ENCODE results near the gene DEFB129. TPM values are rescaled to one million over a fixed set of nuclear protein-coding genes. Genes with fewer than 3 reads are reported as not detected.

Gene DEFB129
- total RNA-seq, 2 experiments from 2014 or later = not detected

DNA sequence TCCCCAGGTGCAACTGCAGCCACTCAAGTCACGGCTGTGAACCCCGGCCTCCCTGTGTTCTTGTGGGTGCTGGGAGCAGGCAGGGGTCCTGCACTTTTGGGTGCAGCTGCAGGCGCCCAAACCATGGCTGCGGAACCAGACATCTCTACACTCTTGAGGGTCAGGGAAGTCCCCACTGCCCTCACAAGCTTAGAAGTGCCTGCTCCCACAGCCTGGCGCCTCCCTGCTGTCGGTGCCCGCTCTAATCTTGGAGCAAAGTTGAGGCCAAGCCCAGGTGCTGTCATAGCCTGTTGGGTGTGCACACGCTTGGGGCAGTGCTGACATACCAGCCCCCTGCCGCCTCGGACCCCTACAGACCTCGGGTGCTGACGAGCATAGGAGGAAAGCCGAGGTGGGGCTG lies 36.6 kb downstream of the DEFB129 start:
- no peak for DNase-seq
- Mint-ChIP-seq H3K27ac (no peak overlapping the region), H3K4me3 (no peak overlapping the region), H3K9me3 (no peaks in the 10 kb centered on the region), H3K4me1 (peaks cover 12% of the 10 kb centered on the region), H3K36me3 (no peaks in the 10 kb centered on the region), H3K27me3 (peaks cover 12% of the 10 kb centered on the region)
- ATAC-seq (ENCODE audit: low read depth) = no peak
- POLR2A ChIA-PET = no interaction called here

DNA sequence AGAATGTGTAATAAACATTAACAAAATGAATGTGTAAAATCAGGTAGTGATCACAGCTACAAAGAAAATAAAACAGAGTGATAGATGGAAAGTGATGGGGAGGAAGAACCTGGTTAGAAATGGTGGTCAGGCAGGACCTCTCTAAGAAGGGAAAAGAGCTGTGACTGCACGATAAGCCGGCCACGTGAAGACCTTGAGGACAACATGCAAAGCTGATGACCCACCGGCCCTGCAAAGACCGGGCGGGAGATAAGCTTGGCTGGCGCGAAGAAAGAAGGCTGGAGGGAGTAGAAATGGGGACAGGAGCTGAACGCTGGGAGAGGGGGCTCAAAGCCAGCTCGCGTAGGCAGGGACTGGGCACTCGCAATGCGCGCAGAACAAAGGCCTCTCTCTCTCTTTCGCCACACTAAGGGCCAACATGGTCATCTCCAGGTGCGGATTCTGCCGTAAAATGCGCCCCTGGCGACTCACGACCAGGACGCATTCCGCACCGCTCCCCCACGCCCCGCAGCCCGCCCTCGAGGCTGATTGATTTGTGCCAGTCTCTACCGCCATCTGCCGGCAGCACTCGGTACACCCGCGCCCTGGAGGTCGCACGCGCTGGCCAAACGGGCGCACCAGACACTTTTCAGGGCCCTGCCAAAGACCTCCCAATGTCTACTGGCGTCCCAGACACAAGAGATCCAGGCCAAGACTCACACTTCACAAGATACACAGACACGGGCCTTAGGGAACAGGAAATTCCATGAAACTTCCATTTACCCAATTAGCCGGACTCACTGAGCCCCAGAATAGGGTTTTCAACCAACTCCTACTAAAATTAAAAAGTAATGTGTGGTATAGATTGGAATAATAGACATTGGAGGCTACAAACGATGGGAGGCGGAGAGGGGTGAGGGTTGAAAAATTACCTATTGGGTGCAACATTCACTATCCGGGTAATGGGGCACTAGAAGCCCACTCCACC lies 39.8 kb downstream of the DEFB129 start:
- peak overlapping the region; percentile 84 for H3K4me3 Mint-ChIP-seq
- DNase-seq (peak; percentile 93), ATAC-seq (ENCODE audit: low read depth) (peak; percentile 88)
- no peaks in the 10 kb centered on the region for H3K36me3 Mint-ChIP-seq
- peaks cover 2% of the 10 kb centered on the region for H3K27me3 Mint-ChIP-seq
- POLR2A ChIA-PET = interaction anchor here (0.6 kb wide), 1 partner anchor 21 kb away, joined by 3 read pairs; no protein-coding TSS in a partner anchor
- H3K9me3 Mint-ChIP-seq = no peaks in the 10 kb centered on the region
- H3K27ac Mint-ChIP-seq = peak overlapping the region; percentile 73
- peaks cover 10% of the 10 kb centered on the region for H3K4me1 Mint-ChIP-seq

DNA sequence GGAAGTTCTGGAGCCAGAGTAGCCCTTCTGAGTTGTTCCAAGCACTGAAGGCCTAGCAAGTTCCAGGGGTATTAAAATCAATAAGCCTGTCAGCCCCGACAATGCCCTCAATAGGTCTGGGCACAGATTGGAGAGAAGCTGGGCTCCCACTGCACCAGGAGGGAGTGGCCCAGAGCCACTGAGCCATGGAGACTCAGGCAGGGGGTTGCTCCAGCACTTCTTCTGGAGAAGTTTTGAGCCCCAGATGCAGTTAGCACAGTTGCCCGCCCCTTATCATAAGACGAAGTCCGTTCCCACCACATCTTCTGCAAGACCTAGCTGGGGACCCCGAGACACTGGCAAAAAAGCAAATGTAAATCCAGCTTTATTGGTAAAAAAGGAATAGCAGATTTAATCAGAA lies 43.5 kb downstream of the DEFB129 start:
- H3K27ac Mint-ChIP-seq = no peak overlapping the region
- H3K9me3 Mint-ChIP-seq = no peaks in the 10 kb centered on the region
- POLR2A ChIA-PET = no interaction called here
- H3K27me3 Mint-ChIP-seq = peaks cover 2% of the 10 kb centered on the region
- no peaks in the 10 kb centered on the region for H3K36me3 Mint-ChIP-seq
- no peak overlapping the region for H3K4me3 Mint-ChIP-seq
- DNase-seq (no peak), ATAC-seq (ENCODE audit: low read depth) (no peak)
- peaks cover 10% of the 10 kb centered on the region for H3K4me1 Mint-ChIP-seq

DNA sequence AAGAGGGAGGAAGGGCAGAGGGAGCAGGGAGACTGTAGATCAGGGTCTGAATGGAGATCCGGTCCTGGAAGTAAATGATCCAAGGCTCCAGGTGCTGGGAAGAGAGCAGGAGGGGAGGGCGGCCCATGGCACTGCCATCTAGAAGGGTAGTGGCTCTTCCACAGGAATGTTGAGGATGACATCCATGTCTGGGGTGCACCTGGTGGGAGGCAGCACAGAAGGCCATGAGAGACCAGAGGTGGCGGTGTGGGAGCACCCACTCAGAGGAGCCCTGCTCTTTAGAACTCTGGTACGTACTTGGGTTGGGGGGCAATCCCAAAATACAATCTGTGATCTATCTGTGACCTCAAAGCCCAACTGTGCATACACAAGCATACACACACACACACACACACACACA lies 44.0 kb downstream of the DEFB129 start:
- Mint-ChIP-seq H3K27ac (no peak overlapping the region), H3K9me3 (no peaks in the 10 kb centered on the region), H3K36me3 (peaks cover under 1% of the 10 kb centered on the region), H3K27me3 (peaks cover 2% of the 10 kb centered on the region), H3K4me3 (no peak overlapping the region), H3K4me1 (peaks cover 10% of the 10 kb centered on the region)
- ATAC-seq (ENCODE audit: low read depth) (no peak), DNase-seq (no peak)
- POLR2A ChIA-PET = no interaction called here

DNA sequence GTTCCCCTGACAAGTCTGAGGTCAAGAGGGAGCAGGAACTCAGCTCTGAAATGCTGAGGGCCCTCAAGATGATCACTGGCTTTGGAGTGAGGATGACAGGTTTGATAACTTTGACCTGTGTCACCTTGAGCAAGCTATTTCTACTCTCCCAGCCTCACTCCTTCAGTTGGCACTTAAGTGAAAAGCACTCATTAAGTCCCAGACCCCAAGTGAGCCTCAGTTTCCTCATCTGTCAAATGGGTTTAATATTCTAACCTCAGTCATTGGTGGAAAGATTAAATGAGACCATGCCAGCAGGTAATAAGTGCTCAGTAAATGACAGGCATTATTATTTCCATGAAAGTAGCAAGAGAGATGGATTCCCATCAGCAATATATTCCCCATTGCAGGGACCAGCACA lies 44.5 kb downstream of the DEFB129 start:
- peaks cover 6% of the 10 kb centered on the region for H3K4me1 Mint-ChIP-seq
- POLR2A ChIA-PET = no interaction called here

DNA sequence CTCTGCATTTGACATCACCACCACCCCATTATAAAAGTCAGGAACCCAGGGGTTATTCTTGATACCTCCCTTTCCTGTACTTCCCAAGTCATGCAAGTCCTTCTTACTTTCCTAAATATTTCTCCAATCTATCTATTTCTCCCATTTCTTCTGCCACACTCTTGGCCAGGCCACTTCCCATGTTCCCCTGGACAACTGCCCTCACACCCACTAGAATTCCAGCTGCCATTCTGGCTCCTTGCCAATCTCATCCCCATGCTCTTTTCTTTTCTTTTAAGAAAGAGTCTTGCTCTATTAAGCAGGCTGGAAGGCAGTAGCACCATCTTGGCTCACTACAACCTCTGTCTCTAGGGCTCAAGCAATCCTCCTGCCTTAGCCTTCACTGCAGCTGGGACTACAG lies 45.7 kb downstream of the DEFB129 start:
- Mint-ChIP-seq H3K4me3 (no peak overlapping the region), H3K27me3 (peaks cover under 1% of the 10 kb centered on the region), H3K4me1 (no peaks in the 10 kb centered on the region), H3K27ac (no peak overlapping the region), H3K36me3 (peaks cover 6% of the 10 kb centered on the region), H3K9me3 (no peaks in the 10 kb centered on the region)
- no peak for ATAC-seq (ENCODE audit: low read depth)
- POLR2A ChIA-PET = no interaction called here
- DNase-seq = no peak

More for the DNA sequence above, 44.5 kb downstream of the DEFB129 start:
- DNase-seq = no peak
- Mint-ChIP-seq H3K27ac (no peak overlapping the region), H3K27me3 (peaks cover 2% of the 10 kb centered on the region), H3K36me3 (peaks cover 4% of the 10 kb centered on the region), H3K4me3 (no peak overlapping the region), H3K9me3 (no peaks in the 10 kb centered on the region)
- no peak for ATAC-seq (ENCODE audit: low read depth)

DNA sequence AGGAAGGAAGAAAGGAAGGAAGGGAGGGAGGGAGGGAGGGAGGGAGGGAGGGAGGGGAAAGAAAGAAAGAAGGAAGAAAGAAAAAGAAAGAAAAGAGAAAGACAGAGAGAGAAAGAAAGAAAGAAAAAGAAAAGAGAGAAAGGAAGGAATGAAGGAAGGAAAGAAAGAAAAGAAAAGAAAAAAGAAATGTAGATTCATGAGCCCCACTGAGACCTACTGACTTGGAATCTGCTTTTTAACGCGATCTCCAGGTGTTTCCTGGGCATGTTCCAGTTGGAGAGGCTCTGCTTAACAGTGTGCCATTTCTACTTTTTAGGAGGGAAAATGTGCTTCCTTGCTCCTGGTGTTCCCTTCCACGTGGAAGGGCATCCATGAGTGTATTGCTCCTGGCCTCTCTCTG lies 46.8 kb downstream of the DEFB129 start:
- no peaks in the 10 kb centered on the region for H3K27me3 Mint-ChIP-seq
- POLR2A ChIA-PET = no interaction called here
- no peak for DNase-seq
- no peak overlapping the region for H3K27ac Mint-ChIP-seq
- no peak overlapping the region for H3K4me3 Mint-ChIP-seq
- H3K4me1 Mint-ChIP-seq = peaks cover 2% of the 10 kb centered on the region
- ATAC-seq (ENCODE audit: low read depth) = no peak
- no peaks in the 10 kb centered on the region for H3K9me3 Mint-ChIP-seq
- peaks cover 13% of the 10 kb centered on the region for H3K36me3 Mint-ChIP-seq

DNA sequence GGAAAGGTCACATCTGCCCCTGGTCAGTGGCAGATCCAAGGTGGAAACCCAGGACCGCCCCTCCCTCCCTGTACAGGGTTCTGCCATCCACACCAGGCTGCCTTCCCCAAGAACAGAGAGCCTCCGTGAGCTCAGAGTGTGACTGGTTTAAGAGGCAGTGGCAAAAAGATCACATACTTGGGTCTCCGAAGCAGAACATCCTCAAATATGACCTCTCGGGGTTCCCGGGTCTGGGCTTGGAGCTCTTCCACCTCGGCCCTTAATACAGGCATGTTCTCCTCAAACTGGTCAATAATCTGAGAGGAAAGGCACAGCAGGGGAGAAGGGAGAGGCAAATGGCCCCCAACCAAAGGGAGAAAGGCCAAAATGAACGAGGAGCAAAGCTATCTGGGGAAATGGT lies 48.7 kb downstream of the DEFB129 start:
- DNase-seq (no peak), ATAC-seq (ENCODE audit: low read depth) (no peak)
- POLR2A ChIA-PET = no interaction called here
- Mint-ChIP-seq H3K4me1 (peaks cover 2% of the 10 kb centered on the region), H3K27me3 (no peaks in the 10 kb centered on the region), H3K4me3 (no peak overlapping the region), H3K36me3 (peaks cover 13% of the 10 kb centered on the region), H3K9me3 (no peaks in the 10 kb centered on the region), H3K27ac (no peak overlapping the region)

DNA sequence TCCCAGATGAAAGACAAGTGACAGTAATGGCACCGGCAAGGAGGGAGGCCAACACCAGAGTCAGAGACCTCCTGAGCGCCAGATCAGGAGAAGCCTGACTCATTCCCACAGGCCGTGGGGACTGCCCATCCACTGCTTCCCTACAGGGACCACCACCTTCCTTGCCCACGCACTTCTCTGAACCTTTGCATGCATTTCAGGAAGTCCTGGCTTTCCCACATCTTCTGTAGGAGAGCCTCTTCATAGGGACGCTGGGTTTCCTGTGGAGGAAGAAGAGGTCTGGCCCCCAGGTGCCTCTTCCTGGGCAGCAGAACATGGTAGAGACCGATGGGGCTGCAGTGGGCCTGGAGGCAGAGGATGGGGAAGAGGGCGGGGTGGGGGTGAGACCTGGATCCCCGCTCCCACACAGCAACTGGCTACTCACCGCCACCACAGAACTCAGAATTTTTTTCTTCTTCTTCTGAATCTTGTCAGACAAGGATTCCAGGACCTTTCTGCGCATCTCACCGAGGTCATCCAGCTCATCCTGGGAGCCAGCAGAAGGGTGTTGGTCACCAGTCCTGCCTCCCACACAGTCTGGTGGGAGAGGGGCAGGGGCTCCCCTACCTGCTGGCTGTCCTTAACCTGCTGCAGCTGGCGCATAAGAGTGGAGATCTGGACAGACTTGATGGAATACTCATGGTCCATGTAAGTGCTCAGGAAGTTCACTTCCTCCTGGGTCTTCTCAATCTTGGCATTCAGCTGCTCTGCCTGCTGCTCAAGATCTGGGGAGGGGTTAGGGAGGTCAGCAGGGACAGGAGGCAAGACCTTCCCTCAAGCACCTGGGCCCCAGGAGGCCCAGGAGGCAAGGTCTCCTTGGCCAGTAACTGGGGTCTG lies 49.8 kb downstream of the DEFB129 start:
- ATAC-seq (ENCODE audit: low read depth) (no peak), DNase-seq (no peak)
- H3K9me3 Mint-ChIP-seq = no peaks in the 10 kb centered on the region
- H3K27ac Mint-ChIP-seq = no peak overlapping the region
- POLR2A ChIA-PET = no interaction called here
- H3K36me3 Mint-ChIP-seq = peaks cover 13% of the 10 kb centered on the region
- H3K4me3 Mint-ChIP-seq = no peak overlapping the region
- no peaks in the 10 kb centered on the region for H3K27me3 Mint-ChIP-seq
- H3K4me1 Mint-ChIP-seq = peaks cover 2% of the 10 kb centered on the region

DNA sequence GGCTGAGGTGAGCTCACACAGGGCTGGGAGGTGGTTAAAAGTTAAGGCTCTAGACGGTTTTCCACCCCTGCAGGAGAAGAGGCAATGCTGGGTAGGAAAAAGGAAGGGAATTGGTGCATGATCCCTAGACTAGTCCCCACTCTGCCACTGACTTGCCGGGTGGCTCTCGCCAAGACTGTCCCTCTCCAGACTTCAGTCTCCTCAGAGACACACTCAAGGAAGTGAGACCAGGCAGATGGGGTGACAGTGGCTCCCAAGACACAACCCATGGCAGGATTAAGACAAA lies 50.4 kb downstream of the DEFB129 start:
- H3K27me3 Mint-ChIP-seq = no peaks in the 10 kb centered on the region

DNA sequence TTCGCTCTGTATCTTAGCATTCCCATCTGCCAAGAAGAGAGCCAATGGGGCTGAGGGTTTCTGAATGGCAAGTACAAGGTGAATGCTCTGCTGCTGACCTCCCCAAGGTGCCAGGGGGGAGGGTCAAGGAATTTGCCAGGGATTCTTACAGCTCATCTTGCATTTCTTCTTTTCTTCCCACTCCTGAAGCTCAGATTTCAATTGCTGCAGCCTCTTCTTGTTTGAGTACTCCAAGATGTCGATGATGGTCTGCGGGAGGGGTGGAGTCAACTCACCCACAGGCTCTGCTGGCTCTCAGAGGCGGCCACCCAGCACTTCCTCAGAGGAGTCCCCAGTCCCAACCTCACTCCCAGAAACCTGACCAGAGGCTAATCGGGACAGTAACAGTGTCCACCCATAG lies 51.1 kb downstream of the DEFB129 start:
- Mint-ChIP-seq H3K36me3 (peaks cover 13% of the 10 kb centered on the region), H3K9me3 (no peaks in the 10 kb centered on the region), H3K4me3 (no peak overlapping the region), H3K4me1 (peaks cover 2% of the 10 kb centered on the region), H3K27ac (no peak overlapping the region), H3K27me3 (no peaks in the 10 kb centered on the region)
- POLR2A ChIA-PET = no interaction called here
- DNase-seq (no peak), ATAC-seq (ENCODE audit: low read depth) (no peak)

More for the DNA sequence above, 50.4 kb downstream of the DEFB129 start:
- Mint-ChIP-seq H3K4me3 (no peak overlapping the region), H3K9me3 (no peaks in the 10 kb centered on the region), H3K36me3 (peaks cover 13% of the 10 kb centered on the region), H3K27ac (no peak overlapping the region), H3K4me1 (peaks cover 2% of the 10 kb centered on the region)
- no peak for DNase-seq
- no peak for ATAC-seq (ENCODE audit: low read depth)
- POLR2A ChIA-PET = no interaction called here

DNA sequence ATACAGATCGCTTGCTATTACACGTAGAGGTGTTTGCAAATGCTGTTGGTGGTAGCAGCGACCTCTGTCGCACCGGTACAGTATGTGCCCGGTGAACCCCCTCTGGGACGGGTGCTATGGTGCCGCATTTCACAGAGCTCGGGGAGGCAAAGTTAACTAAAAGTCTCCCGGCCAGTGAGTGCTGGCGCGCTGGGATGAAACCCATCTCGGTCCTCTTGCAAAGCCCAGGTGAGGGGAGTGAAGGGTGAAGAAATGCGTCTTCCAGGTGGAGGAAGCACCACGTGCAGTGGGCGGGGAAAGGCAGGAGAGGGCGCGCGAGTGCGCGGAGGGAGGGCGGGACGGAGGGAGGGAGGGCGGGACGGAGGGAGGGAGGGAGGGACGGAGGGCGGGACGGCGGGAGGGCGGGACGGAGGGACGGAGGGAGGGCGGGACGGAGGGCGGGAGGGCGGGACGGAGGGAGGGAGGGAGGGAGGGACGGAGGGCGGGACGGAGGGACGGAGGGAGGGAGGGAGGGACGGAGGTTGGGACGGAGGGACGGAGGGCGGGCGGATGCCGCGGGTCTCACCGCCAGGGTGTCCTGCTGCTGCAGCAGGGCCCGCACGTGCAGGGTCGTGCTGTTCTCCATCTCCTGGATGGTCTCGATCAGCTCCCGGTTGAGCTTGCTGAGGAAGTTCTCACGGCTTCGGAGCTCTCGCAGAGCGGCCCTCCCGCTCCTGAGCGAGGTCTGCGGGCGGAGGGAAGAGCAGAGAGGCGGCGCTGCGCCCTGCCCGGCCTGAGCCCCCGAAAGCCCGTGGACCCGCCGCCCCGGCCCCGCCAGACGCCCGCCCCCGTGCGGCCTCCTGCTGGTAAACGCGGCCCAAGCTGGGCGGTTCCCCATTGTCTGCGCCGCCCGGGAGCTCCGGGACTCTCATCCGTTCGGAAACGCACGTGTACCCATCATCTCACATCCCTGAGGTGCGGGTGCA lies 51.8 kb downstream of the DEFB129 start:
- ATAC-seq (ENCODE audit: low read depth) (no peak), DNase-seq (no peak)
- Mint-ChIP-seq H3K27me3 (no peaks in the 10 kb centered on the region), H3K9me3 (no peaks in the 10 kb centered on the region), H3K27ac (no peak overlapping the region), H3K4me1 (peaks cover 2% of the 10 kb centered on the region), H3K36me3 (peaks cover 13% of the 10 kb centered on the region), H3K4me3 (no peak overlapping the region)
- POLR2A ChIA-PET = no interaction called here
